Measurements from ENCODE around the gene ZBTB45.
A peak's percentile ranks its signal among the peaks of the same experiment; 100 is the strongest.
"Not testable (repeated sequence)": the region's sequence is repeated elsewhere in the genome, so short reads cannot be mapped to it uniquely, and the experiment has no call there.

ZBTB45 gene

GRCh38 chr19:58551123-58551497 lies 31.5 kb upstream of the ZBTB45 start:
- Histone ChIP-seq H3K27me3 (ENCODE audit: insufficient read depth, low read length) (no peaks in the 10 kb centered on the region), H3K36me3 (ENCODE audit: insufficient read depth, low read length) (peaks cover 74% of the 10 kb centered on the region), H3K9me3 (ENCODE audit: low read length) (no peaks in the 10 kb centered on the region), H3K4me3 (ENCODE audit: low read length) (no peak overlapping the region), H3K4me1 (ENCODE audit: insufficient read depth, low read length) (peaks cover 30% of the 10 kb centered on the region), H2AFZ (ENCODE audit: low read depth, low read length) (no peak overlapping the region)

- peaks cover 33% of the 10 kb centered on the region for H3K4me1 ChIP-seq (ENCODE audit: insufficient read depth, low read length)
- no peaks in the 10 kb centered on the region for H3K9me3 ChIP-seq (ENCODE audit: low read length)
- H2AFZ ChIP-seq (ENCODE audit: low read depth, low read length) = no peak overlapping the region
- H3K27me3 ChIP-seq (ENCODE audit: insufficient read depth, low read length) = no peaks in the 10 kb centered on the region
- H3K4me3 ChIP-seq (ENCODE audit: low read length) = no peak overlapping the region
- H3K36me3 ChIP-seq (ENCODE audit: insufficient read depth, low read length) = peaks cover 76% of the 10 kb centered on the region
These were observed 30.9 kb upstream of the ZBTB45 start for GRCh38 chr19:58550362-58551122.

- H2AFZ ChIP-seq (ENCODE audit: low read depth, low read length) = no peak overlapping the region
- H3K36me3 ChIP-seq (ENCODE audit: insufficient read depth, low read length) = peaks cover 77% of the 10 kb centered on the region
- H3K9me3 ChIP-seq (ENCODE audit: low read length) = no peaks in the 10 kb centered on the region
- no peaks in the 10 kb centered on the region for H3K27me3 ChIP-seq (ENCODE audit: insufficient read depth, low read length)
- H3K4me3 ChIP-seq (ENCODE audit: low read length) = no peak overlapping the region
- peaks cover 28% of the 10 kb centered on the region for H3K4me1 ChIP-seq (ENCODE audit: insufficient read depth, low read length)
These were observed 30.2 kb upstream of the ZBTB45 start for GRCh38 chr19:58549664-58550361.

DNA sequence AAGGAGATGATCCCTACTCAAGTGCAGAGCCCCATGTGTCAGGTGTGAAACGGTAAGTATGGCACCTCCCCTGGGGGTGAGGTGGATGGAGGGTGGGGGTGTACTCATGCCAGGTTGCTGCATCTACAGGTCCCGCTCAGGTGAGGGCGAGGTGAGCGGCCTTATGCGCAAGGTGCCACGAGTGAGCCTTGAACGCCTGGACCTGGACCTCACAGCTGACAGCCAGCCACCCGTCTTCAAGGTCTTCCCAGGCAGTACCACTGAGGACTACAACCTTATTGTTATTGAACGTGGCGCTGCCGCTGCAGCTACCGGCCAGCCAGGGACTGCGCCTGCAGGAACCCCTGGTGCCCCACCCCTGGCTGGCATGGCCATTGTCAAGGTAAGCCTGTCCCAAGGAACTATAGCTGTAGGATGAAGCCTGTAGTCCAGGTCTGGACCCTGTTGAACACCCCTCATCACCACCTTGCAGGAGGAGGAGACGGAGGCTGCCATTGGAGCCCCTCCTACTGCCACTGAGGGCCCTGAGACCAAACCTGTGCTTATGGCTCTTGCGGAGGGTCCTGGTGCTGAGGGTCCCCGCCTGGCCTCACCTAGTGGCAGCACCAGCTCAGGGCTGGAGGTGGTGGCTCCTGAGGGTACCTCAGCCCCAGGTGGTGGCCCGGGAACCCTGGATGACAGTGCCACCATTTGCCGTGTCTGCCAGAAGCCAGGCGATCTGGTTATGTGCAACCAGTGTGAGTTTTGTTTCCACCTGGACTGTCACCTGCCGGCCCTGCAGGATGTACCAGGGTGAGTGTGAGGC lies 29.5 kb upstream of the ZBTB45 start:
- H3K36me3 ChIP-seq (ENCODE audit: insufficient read depth, low read length) = peaks cover 77% of the 10 kb centered on the region

DNA sequence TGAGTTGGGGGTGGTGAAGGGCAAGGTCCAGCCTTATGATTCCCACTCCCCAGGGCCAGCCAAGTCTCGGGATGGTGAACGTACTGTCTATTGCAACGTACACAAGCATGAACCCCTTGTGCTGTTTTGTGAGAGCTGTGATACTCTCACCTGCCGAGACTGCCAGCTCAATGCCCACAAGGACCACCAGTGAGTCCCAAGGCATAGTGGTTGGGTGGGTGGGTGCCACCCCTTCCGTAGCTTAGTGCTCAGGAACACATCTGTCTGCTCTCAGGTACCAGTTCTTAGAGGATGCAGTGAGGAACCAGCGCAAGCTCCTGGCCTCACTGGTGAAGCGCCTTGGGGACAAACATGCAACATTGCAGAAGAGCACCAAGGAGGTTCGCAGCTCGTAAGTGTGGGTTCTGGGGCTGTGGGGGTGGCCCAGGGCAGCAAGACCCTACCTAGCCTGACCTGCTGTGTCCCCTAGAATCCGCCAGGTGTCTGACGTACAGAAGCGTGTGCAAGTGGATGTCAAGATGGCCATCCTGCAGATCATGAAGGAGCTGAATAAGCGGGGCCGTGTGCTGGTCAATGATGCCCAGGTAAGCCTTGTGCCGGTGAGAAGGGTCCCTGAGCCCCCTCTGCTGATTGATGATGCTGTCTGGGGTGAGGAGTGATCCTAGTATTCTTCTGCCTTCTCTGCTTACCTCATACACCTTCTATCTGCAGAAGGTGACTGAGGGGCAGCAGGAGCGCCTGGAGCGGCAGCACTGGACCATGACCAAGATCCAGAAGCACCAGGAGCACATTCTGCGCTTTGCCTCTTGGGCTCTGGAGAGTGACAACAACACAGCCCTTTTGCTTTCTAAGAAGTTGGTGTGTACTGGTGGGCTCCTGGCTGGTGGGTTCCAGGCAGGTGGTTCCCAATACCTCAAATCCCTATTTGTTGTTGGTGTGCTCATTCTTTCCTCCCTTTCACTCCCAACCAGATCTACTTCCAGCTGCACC lies 28.0 kb upstream of the ZBTB45 start:
- peaks cover 17% of the 10 kb centered on the region for H3K4me1 ChIP-seq (ENCODE audit: insufficient read depth, low read length)
- H2AFZ ChIP-seq (ENCODE audit: low read depth, low read length) = no peak overlapping the region
- no peak overlapping the region for H3K4me3 ChIP-seq (ENCODE audit: low read length)
- H3K27me3 ChIP-seq (ENCODE audit: insufficient read depth, low read length) = no peaks in the 10 kb centered on the region
- peaks cover 73% of the 10 kb centered on the region for H3K36me3 ChIP-seq (ENCODE audit: insufficient read depth, low read length)
- H3K9me3 ChIP-seq (ENCODE audit: low read length) = no peaks in the 10 kb centered on the region

More for the DNA sequence above, 29.5 kb upstream of the ZBTB45 start:
- no peaks in the 10 kb centered on the region for H3K27me3 ChIP-seq (ENCODE audit: insufficient read depth, low read length)
- no peak overlapping the region for H3K4me3 ChIP-seq (ENCODE audit: low read length)
- H3K9me3 ChIP-seq (ENCODE audit: low read length) = no peaks in the 10 kb centered on the region
- peaks cover 25% of the 10 kb centered on the region for H3K4me1 ChIP-seq (ENCODE audit: insufficient read depth, low read length)
- H2AFZ ChIP-seq (ENCODE audit: low read depth, low read length) = no peak overlapping the region

GRCh38 chr19:58546019-58546530 lies 26.5 kb upstream of the ZBTB45 start:
- peak overlapping the region; percentile 90 for H3K4me3 ChIP-seq (ENCODE audit: low read length)
- H3K27me3 ChIP-seq (ENCODE audit: insufficient read depth, low read length) = no peaks in the 10 kb centered on the region
- no peak overlapping the region for H2AFZ ChIP-seq (ENCODE audit: low read depth, low read length)
- H3K4me1 ChIP-seq (ENCODE audit: insufficient read depth, low read length) = peaks cover 17% of the 10 kb centered on the region
- H3K36me3 ChIP-seq (ENCODE audit: insufficient read depth, low read length) = peaks cover 58% of the 10 kb centered on the region
- H3K9me3 ChIP-seq (ENCODE audit: low read length) = no peaks in the 10 kb centered on the region

GRCh38 chr19:58545286-58546018 lies 25.8 kb upstream of the ZBTB45 start:
- Histone ChIP-seq H2AFZ (ENCODE audit: low read depth, low read length) (no peak overlapping the region), H3K4me3 (ENCODE audit: low read length) (peak overlapping the region; percentile 90), H3K4me1 (ENCODE audit: insufficient read depth, low read length) (peaks cover 17% of the 10 kb centered on the region), H3K36me3 (ENCODE audit: insufficient read depth, low read length) (peaks cover 51% of the 10 kb centered on the region), H3K9me3 (ENCODE audit: low read length) (no peaks in the 10 kb centered on the region), H3K27me3 (ENCODE audit: insufficient read depth, low read length) (no peaks in the 10 kb centered on the region)

DNA sequence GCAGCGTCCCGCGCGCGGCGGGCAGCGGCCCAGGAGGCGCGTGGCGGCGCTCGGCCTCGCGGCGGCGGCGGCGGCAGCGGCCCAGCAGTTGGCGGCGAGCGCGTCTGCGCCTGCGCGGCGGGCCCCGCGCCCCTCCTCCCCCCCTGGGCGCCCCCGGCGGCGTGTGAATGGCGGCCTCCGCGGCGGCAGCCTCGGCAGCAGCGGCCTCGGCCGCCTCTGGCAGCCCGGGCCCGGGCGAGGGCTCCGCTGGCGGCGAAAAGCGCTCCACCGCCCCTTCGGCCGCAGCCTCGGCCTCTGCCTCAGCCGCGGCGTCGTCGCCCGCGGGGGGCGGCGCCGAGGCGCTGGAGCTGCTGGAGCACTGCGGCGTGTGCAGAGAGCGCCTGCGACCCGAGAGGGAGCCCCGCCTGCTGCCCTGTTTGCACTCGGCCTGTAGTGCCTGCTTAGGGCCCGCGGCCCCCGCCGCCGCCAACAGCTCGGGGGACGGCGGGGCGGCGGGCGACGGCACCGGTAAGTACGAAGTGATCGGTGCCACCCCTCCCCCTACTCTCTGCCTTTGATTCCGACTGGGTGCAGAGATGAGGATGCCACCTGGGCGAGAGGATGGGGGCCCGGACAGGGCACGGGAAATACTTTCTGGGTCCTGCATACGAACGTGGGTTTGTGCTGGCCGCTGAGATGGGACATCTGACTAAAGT lies 25.1 kb upstream of the ZBTB45 start:
- Histone ChIP-seq H3K9me3 (ENCODE audit: low read length) (no peaks in the 10 kb centered on the region), H2AFZ (ENCODE audit: low read depth, low read length) (no peak overlapping the region), H3K4me1 (ENCODE audit: insufficient read depth, low read length) (peaks cover 17% of the 10 kb centered on the region), H3K4me3 (ENCODE audit: low read length) (peak overlapping the region; percentile 90), H3K27me3 (ENCODE audit: insufficient read depth, low read length) (no peaks in the 10 kb centered on the region), H3K36me3 (ENCODE audit: insufficient read depth, low read length) (peaks cover 44% of the 10 kb centered on the region)

GRCh38 chr19:58543826-58544590 lies 24.4 kb upstream of the ZBTB45 start, which contains the start of gene TRIM28:
Gene TRIM28, plus strand, starts transcription at chr19:58544064. Its CDS starts 694 bp downstream, at chr19:58544758.
- no peaks in the 10 kb centered on the region for H3K9me3 ChIP-seq (ENCODE audit: low read length)
- peak within 1 kb of the TSS; percentile 90 for H3K4me3 ChIP-seq (ENCODE audit: low read length)
- H3K27me3 ChIP-seq (ENCODE audit: insufficient read depth, low read length) = peaks cover 6% of the 10 kb centered on the region
- peaks cover 17% of the 10 kb centered on the region for H3K4me1 ChIP-seq (ENCODE audit: insufficient read depth, low read length)
- peak within 1 kb of the TSS; percentile 7 for H2AFZ ChIP-seq (ENCODE audit: low read depth, low read length)
- H3K36me3 ChIP-seq (ENCODE audit: insufficient read depth, low read length) = peaks cover 37% of the 10 kb centered on the region

GRCh38 chr19:58542641-58543372 lies 23.2 kb upstream of the ZBTB45 start:
- H3K9me3 ChIP-seq (ENCODE audit: low read length); H3K4me3 ChIP-seq (ENCODE audit: low read length); H2AFZ ChIP-seq (ENCODE audit: low read depth, low read length); H3K27me3 ChIP-seq (ENCODE audit: insufficient read depth, low read length): not testable (repeated sequence)
- Histone ChIP-seq H3K36me3 (ENCODE audit: insufficient read depth, low read length) (peaks cover 25% of the 10 kb centered on the region), H3K4me1 (ENCODE audit: insufficient read depth, low read length) (peaks cover 20% of the 10 kb centered on the region)
